Uterus (tissue), 4 donors: ENCODE data around the gene MARK2. TPM values are rescaled to one million over a fixed set of nuclear protein-coding genes. Genes with fewer than 3 reads are reported as not detected.
A peak's percentile ranks its signal among the peaks of the same experiment; 100 is the strongest.

Source experiments
- DNase-seq, 2 donors: peaks; one replicate each; pipeline ENCODE4 v3.0.0-alpha.2; 2019 to 2020
- H3K27ac ChIP-seq, 2 donors: fragments of 200-600 bp; sonication (generic); 1 replicate in 1 of 2; 2 replicates in 1 of 2; pipeline ENCODE4 v1.5.1; 2016 to 2018
- H3K27me3 ChIP-seq, 2 donors: fragments of 200-600 bp; sonication (generic); one replicate each; pipeline ENCODE4 v1.5.1; 2018 to 2019; ENCODE audit warnings: control low read depth in 1 of 2
- H3K36me3 ChIP-seq, 2 donors: fragments of 200-600 bp; sonication (generic); one replicate each; pipeline ENCODE4 v1.5.1; 2019; ENCODE audit warnings: control low read depth in 1 of 2
- H3K4me1 ChIP-seq, 2 donors: fragments of 200-600 bp; sonication (generic); one replicate each; pipeline ENCODE4 v1.5.1; 2018 to 2019; ENCODE audit warnings: control low read depth in 1 of 2
- H3K4me3 ChIP-seq, 2 donors: fragments of 200-600 bp; sonication (generic); 1 replicate in 1 of 2; 2 replicates in 1 of 2; pipeline ENCODE4 v1.5.1; 2018 to 2019; ENCODE audit warnings: mild to moderate bottlenecking in 1 of 2
- H3K9me3 ChIP-seq, 2 donors: fragments of 200-600 bp; sonication (generic); one replicate each; pipeline ENCODE4 v1.5.1; 2019; ENCODE audit warnings: control low read depth in 1 of 2
- POLR2A ChIP-seq, 2 donors: fragments of 450-650 bp; IDR thresholded peaks; one replicate each; pipeline ENCODE4 v1.6.1; 2016; ENCODE audit warnings: antibody characterized with exemption in 2 of 2, mild to moderate bottlenecking in 1 of 2, moderate library complexity in 1 of 2
- intact Hi-C: fragments of 100-400 bp; cut with DNase I; formaldehyde crosslinking; loops from one replicate; pipeline ENCODE4 v1.15.1; 2023; ENCODE audit warnings: low total_unique reads
- total RNA-seq, 4 donors: library from RNA; depleted of rRNA in 3 of 4; stranded (reverse); fragments of >200 nt in 3 of 4; gene quantifications; one replicate each; pipeline versions ENCODE4 v1.1.0 to v1.2.4, GENCODE V29; 2014 to 2023
- TF ChIP-seq, protein P1 (sequence below), 4 experiments: fragments of 200-600 bp in 2 of 4; fragments of 450-650 bp in 2 of 4; sonication (generic) in 2 of 4; IDR thresholded peaks; one replicate each; pipeline ENCODE4 v1.5.1; 2016 to 2019; ENCODE audit warnings: antibody characterized with exemption in 4 of 4, mild to moderate bottlenecking in 2 of 4, moderate library complexity in 1 of 4
- donor health status: DM: yes; HTN: yes; CAD: no.

The MARK2 gene
- total RNA-seq, 4 donors from 2014 or later: 6.9 to 36.5 (median 17.7) TPM

DNA sequence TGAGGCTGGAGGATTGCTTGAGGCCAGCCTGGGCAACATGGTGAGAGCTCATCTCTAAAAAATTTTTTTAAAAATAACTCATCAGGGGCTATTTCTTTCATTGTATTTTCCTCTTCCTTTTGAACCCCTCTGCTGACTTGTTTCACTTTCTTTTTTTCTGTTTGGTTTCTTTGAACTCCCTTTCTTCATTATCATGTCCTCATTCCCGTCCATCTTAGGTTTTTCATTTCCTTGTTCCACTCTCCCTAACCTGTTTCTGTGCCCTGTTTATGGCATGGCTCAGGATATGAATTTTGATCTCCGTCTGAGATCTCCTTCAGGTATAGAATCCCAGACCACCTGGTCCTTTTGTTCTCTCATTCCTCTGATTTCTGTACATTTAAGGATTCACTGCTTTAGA is 12.5 kb downstream of the MARK2 start:
- no peak for TF ChIP-seq POLR2A (IDR thresholded peaks at IDR 0.05)
- TF ChIP-seq, protein P1, sequence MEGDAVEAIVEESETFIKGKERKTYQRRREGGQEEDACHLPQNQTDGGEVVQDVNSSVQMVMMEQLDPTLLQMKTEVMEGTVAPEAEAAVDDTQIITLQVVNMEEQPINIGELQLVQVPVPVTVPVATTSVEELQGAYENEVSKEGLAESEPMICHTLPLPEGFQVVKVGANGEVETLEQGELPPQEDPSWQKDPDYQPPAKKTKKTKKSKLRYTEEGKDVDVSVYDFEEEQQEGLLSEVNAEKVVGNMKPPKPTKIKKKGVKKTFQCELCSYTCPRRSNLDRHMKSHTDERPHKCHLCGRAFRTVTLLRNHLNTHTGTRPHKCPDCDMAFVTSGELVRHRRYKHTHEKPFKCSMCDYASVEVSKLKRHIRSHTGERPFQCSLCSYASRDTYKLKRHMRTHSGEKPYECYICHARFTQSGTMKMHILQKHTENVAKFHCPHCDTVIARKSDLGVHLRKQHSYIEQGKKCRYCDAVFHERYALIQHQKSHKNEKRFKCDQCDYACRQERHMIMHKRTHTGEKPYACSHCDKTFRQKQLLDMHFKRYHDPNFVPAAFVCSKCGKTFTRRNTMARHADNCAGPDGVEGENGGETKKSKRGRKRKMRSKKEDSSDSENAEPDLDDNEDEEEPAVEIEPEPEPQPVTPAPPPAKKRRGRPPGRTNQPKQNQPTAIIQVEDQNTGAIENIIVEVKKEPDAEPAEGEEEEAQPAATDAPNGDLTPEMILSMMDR (IDR thresholded peaks at IDR 0.05): no peak
- H3K36me3 ChIP-seq: no peaks in the 10 kb centered on the region
- H3K9me3 ChIP-seq: no peaks in the 10 kb centered on the region
- no peak overlapping the region for H3K4me3 ChIP-seq
- H3K27me3 ChIP-seq: no peaks in the 10 kb centered on the region
- H3K4me1 ChIP-seq: no peaks in the 10 kb centered on the region
- intact Hi-C loops: no loop called here
- no peak for DNase-seq
- peak overlapping the region in 1 of 2 donors; percentile 49 for H3K27ac ChIP-seq

DNA sequence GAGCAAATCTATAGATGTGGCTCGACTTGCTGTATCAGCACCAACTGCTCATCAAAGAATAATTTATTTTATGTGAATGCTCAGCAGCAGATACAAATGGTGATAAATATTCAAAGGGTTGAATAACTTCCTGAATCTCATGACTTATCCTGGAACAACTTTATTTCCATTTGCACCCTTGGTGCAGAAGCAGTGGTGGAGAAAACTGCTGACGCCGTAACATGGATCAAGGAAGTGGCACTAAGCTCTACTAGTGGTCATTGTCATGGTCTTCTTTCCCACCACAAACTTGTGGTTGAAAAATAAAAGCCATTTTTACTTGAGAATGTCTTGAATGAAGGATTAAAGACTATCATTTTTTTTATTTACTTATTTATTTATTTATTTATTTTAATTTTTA is 14.6 kb downstream of the MARK2 start:
- Histone ChIP-seq H3K36me3 (no peaks in the 10 kb centered on the region), H3K27me3 (no peaks in the 10 kb centered on the region), H3K27ac (no peak overlapping the region), H3K4me1 (no peaks in the 10 kb centered on the region), H3K4me3 (no peak overlapping the region), H3K9me3 (no peaks in the 10 kb centered on the region)
- DNase-seq: no peak
- no peak for TF ChIP-seq POLR2A (IDR thresholded peaks at IDR 0.05)
- TF ChIP-seq, protein P1 (IDR thresholded peaks at IDR 0.05): no peak
- intact Hi-C loops: no loop called here

DNA sequence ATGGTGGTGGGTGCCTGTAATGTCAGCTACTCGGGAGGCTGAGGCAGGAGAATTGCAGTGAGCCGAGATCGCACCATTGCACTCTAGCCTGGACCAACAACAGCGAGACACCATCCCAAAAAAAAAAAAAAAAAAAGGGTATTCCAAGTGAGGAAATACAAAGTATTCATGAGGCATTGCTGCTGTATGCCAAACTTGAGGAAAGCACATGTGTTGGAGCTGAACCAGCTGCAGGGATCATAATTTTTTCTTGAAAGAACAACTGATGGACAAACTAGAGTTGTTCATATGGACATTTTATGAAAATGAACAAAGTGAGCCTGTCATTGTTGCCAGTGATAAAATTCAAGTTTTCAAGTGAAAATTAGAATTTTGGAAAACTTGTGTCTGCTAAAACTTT is 15.8 kb downstream of the MARK2 start:
- H3K36me3 ChIP-seq: no peaks in the 10 kb centered on the region
- no peak overlapping the region for H3K4me3 ChIP-seq
- H3K27ac ChIP-seq: peak overlapping the region in 1 of 2 donors; percentile 13
- no peaks in the 10 kb centered on the region for H3K9me3 ChIP-seq
- no peaks in the 10 kb centered on the region for H3K4me1 ChIP-seq
- intact Hi-C loops: no loop called here
- TF ChIP-seq POLR2A (IDR thresholded peaks at IDR 0.05): no peak
- TF ChIP-seq, protein P1 (IDR thresholded peaks at IDR 0.05): no peak
- DNase-seq: no peak
- no peaks in the 10 kb centered on the region for H3K27me3 ChIP-seq

DNA sequence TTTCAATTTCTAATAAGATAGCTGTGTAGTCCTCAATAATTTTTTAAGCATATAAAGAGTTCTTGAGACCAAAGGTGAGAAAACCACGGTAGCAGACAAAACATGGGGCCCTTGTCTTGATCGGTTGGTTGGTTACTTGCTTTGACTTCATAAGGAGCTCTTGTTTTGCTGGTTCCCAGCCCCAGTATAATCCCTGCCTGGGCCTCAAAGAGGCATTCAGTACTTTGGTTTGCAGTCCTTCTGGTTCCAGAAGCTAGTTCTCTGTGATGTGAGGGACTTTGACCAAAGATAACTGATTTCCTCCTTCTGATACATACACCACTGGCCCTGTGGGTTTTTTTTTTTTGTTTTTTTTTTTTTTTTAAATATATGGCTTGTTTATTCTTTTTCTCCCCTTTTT is 17.1 kb downstream of the MARK2 start:
- H3K4me3 ChIP-seq: no peak overlapping the region
- H3K9me3 ChIP-seq: no peaks in the 10 kb centered on the region
- H3K4me1 ChIP-seq: no peaks in the 10 kb centered on the region
- no peak for TF ChIP-seq POLR2A (IDR thresholded peaks at IDR 0.05)
- TF ChIP-seq, protein P1 (IDR thresholded peaks at IDR 0.05): no peak
- no peak overlapping the region for H3K27ac ChIP-seq
- no peaks in the 10 kb centered on the region for H3K27me3 ChIP-seq
- intact Hi-C loops: no loop called here
- no peak for DNase-seq
- no peaks in the 10 kb centered on the region for H3K36me3 ChIP-seq

DNA sequence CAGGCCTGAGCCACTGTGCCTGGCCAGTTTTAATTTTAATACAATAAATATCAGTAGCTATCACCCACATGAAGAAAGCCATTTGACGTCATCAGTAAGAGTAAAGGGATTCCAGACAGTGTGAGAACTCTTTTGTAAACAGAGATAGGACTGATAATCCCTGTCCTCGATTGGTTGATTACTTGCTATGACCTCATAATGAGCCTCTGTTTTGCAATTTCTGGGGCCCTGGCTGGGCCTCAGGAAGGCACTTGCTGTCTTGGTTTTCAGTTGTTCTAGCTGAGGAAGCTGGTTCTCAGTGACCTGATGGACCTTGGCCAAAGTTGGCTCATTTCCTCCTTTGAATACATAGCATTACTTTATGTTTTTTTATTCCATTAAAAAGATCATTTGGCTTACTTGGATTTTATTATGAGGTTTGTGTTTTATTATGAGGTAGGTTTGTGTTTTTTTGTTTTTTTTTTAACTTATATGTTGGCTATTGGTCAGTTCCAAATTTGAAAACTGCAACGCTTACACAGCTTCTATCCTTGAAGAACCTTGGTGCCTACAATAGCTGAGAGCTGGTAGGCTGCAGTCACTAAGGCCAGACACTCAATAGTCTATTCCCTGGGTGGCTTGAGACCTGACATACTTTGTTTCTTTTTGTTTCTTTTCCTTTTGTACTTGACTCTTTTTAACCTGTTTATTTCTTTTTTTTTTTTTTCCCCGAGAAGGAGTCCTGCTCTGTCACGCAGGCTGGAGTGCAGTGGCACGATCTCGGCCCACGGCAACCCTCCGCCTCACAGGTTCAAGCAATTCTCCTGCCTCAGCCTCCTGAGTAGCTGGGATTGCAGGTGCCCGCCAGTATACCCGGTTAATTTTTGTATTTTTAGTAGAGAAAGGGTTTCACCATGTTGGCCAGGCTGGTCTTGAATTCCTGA is 20.0 kb downstream of the MARK2 start:
- H3K4me3 ChIP-seq: no peak overlapping the region
- intact Hi-C loops: no loop called here
- no peaks in the 10 kb centered on the region for H3K27me3 ChIP-seq
- H3K9me3 ChIP-seq: no peaks in the 10 kb centered on the region
- no peaks in the 10 kb centered on the region for H3K36me3 ChIP-seq
- TF ChIP-seq, protein P1 (IDR thresholded peaks at IDR 0.05): no peak
- no peak for TF ChIP-seq POLR2A (IDR thresholded peaks at IDR 0.05)
- H3K4me1 ChIP-seq: no peaks in the 10 kb centered on the region
- H3K27ac ChIP-seq: peak overlapping the region; percentile 10 to 35
- DNase-seq: peak; percentile 39 to 44
